ENCODE results near the gene PTPRD.

The PTPRD gene

GRCh38 chr9:9215050-9215449 is 1397.8 kb downstream of the PTPRD start:
- H3K4me3 ChIP-seq (replicated peaks; ENCODE audit: low read depth, low read length) = no peak overlapping the region
- no peak for DNase-seq (ENCODE audit: extremely low read depth, low read depth)
- TF ChIP-seq CTCF (IDR thresholded peaks at IDR 0.05; ENCODE audit: low read depth, low read length, missing control alignments) = no peak

- no peak for TF ChIP-seq CTCF (IDR thresholded peaks at IDR 0.05; ENCODE audit: low read depth, low read length, missing control alignments)
- no peak for DNase-seq (ENCODE audit: extremely low read depth, low read depth)
- no peak overlapping the region for H3K4me3 ChIP-seq (replicated peaks; ENCODE audit: low read depth, low read length)
Observed at GRCh38 chr9:9214066-9214465, 1398.7 kb downstream of the PTPRD start.

- no peak overlapping the region for H3K4me3 ChIP-seq (replicated peaks; ENCODE audit: low read depth, low read length)
- no peak for DNase-seq (ENCODE audit: extremely low read depth, low read depth)
- TF ChIP-seq CTCF (IDR thresholded peaks at IDR 0.05; ENCODE audit: low read depth, low read length, missing control alignments) = no peak
Observed at GRCh38 chr9:9212963-9213362, 1399.8 kb downstream of the PTPRD start.

DNA sequence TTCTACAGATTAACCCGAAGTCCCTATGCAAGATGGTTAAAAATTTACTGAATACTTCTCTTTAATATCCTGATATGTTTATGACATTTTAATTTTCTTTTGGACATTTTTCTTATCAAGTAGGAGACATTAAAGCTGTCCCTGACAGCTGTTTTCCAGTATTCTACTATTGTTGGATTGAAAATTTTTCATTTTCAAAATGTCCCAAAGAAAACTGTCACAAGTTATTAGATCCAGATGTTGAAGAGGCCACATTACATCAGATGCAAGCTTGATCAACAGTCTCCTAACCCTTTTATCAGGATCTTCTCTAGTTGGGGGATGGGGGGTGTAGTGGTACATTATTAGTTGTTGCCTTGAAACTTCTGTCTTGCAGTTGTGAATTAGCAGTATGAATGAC is 1410.5 kb downstream of the PTPRD start:
- TF ChIP-seq CTCF (IDR thresholded peaks at IDR 0.05; ENCODE audit: low read depth, low read length, missing control alignments) = no peak
- no peak for DNase-seq (ENCODE audit: extremely low read depth, low read depth)

GRCh38 chr9:9186086-9186485 is 1426.7 kb downstream of the PTPRD start:
- H3K4me3 ChIP-seq (replicated peaks; ENCODE audit: low read depth, low read length) = no peak overlapping the region
- no peak for DNase-seq (ENCODE audit: extremely low read depth, low read depth)
- TF ChIP-seq CTCF (IDR thresholded peaks at IDR 0.05; ENCODE audit: low read depth, low read length, missing control alignments) = no peak

More for the DNA sequence above, 1410.5 kb downstream of the PTPRD start:
- H3K4me3 ChIP-seq (replicated peaks; ENCODE audit: low read depth, low read length) = no peak overlapping the region

DNA sequence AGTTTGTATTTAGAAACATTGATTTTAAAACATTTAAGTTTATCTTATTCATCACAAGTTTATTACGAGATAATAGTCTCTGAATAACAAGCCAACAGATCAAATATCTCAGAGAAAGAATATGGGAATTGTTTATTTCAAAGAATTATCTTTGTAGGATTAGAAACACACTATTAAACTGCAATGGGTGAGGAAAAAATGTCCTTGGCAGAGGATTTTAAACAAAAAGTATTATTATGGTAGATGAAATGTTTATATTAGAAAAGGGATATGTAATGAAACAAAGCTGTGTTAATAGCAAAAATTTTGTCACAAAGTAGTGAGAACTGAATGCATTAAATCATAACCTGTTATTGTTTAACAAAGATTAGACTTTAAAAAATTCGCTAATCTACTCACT is 1430.4 kb downstream of the PTPRD start:
- DNase-seq (ENCODE audit: extremely low read depth, low read depth) = no peak
- no peak for TF ChIP-seq CTCF (IDR thresholded peaks at IDR 0.05; ENCODE audit: low read depth, low read length, missing control alignments)
- H3K4me3 ChIP-seq (replicated peaks; ENCODE audit: low read depth, low read length) = no peak overlapping the region

DNA sequence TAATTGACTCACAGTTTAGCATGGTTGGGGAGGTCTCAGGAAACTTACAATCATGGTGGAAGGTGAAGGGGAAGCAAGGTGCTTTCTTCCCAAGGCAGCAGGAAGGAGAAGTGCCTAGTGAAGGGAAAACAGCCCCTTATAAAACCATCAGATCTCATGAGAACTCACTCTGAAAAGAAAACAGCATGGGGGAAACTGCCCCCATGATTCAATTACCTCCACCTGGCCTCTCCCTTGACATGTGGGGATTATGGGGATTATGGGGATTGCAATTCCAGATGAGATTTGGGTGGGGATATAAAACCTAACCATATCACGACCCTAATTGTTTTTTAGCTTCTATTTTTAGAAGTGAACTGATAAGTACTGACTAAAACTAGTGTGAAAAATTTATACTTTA is 1435.7 kb downstream of the PTPRD start:
- no peak for TF ChIP-seq CTCF (IDR thresholded peaks at IDR 0.05; ENCODE audit: low read depth, low read length, missing control alignments)
- no peak for DNase-seq (ENCODE audit: extremely low read depth, low read depth)
- H3K4me3 ChIP-seq (replicated peaks; ENCODE audit: low read depth, low read length) = no peak overlapping the region
